A673 (cell line): Measurements from ENCODE around the gene ADAMTS12. TPM values are rescaled to one million over a fixed set of nuclear protein-coding genes. Genes with fewer than 3 reads are reported as not detected.

ENCODE experiments used
- BruUV-seq: library from RNA; stranded (reverse); fragments of 400-500 nt; replicated peaks from 2 replicates; lab custom pipeline; 2021; lab: Mats Ljungman, UMichigan
- CTCF ChIA-PET: fragments of 300-600 bp; sonication (Branson Sonifier 250); formaldehyde crosslinking; loops from one replicate; lab custom pipeline; 2022; ENCODE audit warnings: antibody characterized with exemption; lab: Charles Lee
- POLR2A ChIA-PET: fragments of 300-600 bp; sonication (Branson Sonifier 250); formaldehyde crosslinking; loops from one replicate; lab custom pipeline; 2022; ENCODE audit warnings: antibody characterized with exemption; ENCODE audit not compliant: low non-redundant PET; lab: Charles Lee
- DNase-seq: peaks from one replicate; pipeline ENCODE4 v3.0.0-alpha.2; 2015; ENCODE audit warnings: low spot score
- H3K27ac ChIP-seq: fragments of 200-600 bp; sonication (generic); 2 replicates; pipeline ENCODE4 v1.5.1; 2016; ENCODE audit warnings: mixed run types, low read depth, mild to moderate bottlenecking, mixed read lengths, antibody characterized with exemption, low read length; ENCODE audit not compliant: poor library complexity, severe bottlenecking
- H3K27me3 ChIP-seq: fragments of 200-600 bp; sonication (generic); replicated peaks from 2 replicates; pipeline ENCODE4 v1.6.1; 2017; ENCODE audit warnings: mixed run types, low read depth, mild to moderate bottlenecking, mixed read lengths, antibody characterized with exemption, low read length; ENCODE audit not compliant: insufficient read depth, poor library complexity
- H3K36me3 ChIP-seq: fragments of 200-600 bp; sonication (generic); 2 replicates; pipeline ENCODE4 v1.6.1; 2016; ENCODE audit warnings: mixed run types, mild to moderate bottlenecking, mixed read lengths, antibody characterized with exemption, low read length; ENCODE audit not compliant: insufficient read depth, poor library complexity, severe bottlenecking
- H3K4me1 ChIP-seq: fragments of 200-600 bp; sonication (generic); 2 replicates; pipeline ENCODE4 v1.6.1; 2017; ENCODE audit warnings: mixed run types, mild to moderate bottlenecking, mixed read lengths, antibody characterized with exemption, low read length; ENCODE audit not compliant: insufficient read depth, poor library complexity, severe bottlenecking
- H3K4me3 ChIP-seq: fragments of 200-600 bp; sonication (generic); 2 replicates; pipeline ENCODE4 v1.5.1; 2016; ENCODE audit warnings: low read depth, mixed run types, mild to moderate bottlenecking, mixed read lengths, low read length; ENCODE audit not compliant: poor library complexity, severe bottlenecking
- H3K9me3 ChIP-seq: fragments of 200-600 bp; sonication (generic); 2 replicates; pipeline ENCODE4 v1.6.1; 2016; ENCODE audit warnings: mixed run types, low read depth, mild to moderate bottlenecking, mixed read lengths, antibody characterized with exemption, low read length; ENCODE audit not compliant: poor library complexity, severe bottlenecking
- CTCF ChIP-seq: fragments of 300-800, 200-600 bp; sonication (generic); conservative IDR thresholded peaks from 2 replicates; pipeline ENCODE4 v1.5.1; 2017; ENCODE audit warnings: low read depth, mild to moderate bottlenecking, antibody characterized with exemption, low read length, moderate library complexity, mixed read lengths
- EZH2 ChIP-seq: fragments of 200-600 bp; sonication (generic); IDR thresholded peaks from 2 replicates; pipeline ENCODE4 v1.6.1; 2017; ENCODE audit warnings: borderline replicate concordance, low read depth, mild to moderate bottlenecking, mixed read lengths, antibody characterized with exemption, low read length; ENCODE audit not compliant: poor library complexity, severe bottlenecking
- intact Hi-C: fragments of 100-400 bp; cut with micrococcal nuclease; formaldehyde crosslinking; loops from one replicate; pipeline ENCODE4 v1.10.0; 2022; ENCODE audit not compliant: unreplicated experiment
- total RNA-seq: library from RNA; stranded (reverse); gene quantifications from 2 replicates; pipeline ENCODE4 v1.2.3, GENCODE V29; 2021

ADAMTS12 gene
- total RNA-seq, 1 experiment from 2014 or later: 0.84 TPM

- POLR2A ChIA-PET: no interaction called here
- no peak overlapping the region for H3K27ac ChIP-seq
- H3K9me3 ChIP-seq: no peaks in the 10 kb centered on the region
- no peak overlapping the region for H3K4me3 ChIP-seq
- no peaks in the 10 kb centered on the region for H3K36me3 ChIP-seq
- no peaks in the 10 kb centered on the region for H3K4me1 ChIP-seq
- CTCF ChIA-PET: no interaction called here
- intact Hi-C loops: no loop called here
- no peaks in the 10 kb centered on the region for H3K27me3 ChIP-seq
- no TSS peak for BruUV-seq
- no peak for DNase-seq
- TF ChIP-seq EZH2 (no peak), CTCF (no peak)
These were observed 287.3 kb downstream of the ADAMTS12 start for GRCh38 chr5:33604503-33604902.

DNA sequence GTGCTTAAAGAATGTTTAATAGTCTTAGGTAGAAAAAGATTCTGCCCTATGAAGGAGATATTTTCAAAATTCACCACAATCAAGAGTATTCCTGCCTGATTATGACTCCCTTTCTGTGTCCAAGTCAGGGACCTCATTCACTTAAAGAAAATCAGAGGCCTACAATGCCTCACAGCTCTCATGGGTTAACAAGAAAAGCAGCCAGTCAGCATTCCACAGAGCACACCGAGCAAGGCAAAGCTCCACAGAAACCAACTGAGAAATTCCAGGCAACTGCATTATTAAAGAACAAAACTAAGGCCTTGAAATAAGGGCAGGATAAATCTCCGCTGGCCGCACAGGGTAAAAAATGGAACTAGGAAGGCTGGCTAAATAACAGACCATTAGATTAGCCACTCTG, 289.9 kb downstream of the ADAMTS12 start:
- intact Hi-C loops: no loop called here

DNA sequence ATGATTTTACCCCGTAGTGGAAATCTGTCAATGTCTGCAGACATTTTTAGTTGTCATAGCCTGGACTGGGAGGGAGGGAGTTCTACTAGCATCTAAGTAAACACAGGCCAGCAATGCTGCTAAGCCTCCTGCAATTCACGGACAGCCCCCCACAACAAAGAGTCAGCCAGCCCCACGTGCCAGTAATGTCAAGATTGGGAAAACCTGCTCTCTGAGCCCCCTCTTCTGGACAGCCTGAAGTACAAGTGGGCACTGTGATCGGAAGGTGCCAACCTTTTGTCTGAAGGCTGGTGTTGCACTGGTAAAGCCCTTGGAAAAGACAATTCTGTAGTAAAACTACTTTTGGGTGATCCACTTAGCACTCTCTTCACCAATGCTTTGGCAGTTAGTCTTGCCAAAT, 296.5 kb downstream of the ADAMTS12 start:
- Histone ChIP-seq H3K27ac (no peak overlapping the region), H3K9me3 (no peaks in the 10 kb centered on the region), H3K27me3 (no peaks in the 10 kb centered on the region), H3K36me3 (no peaks in the 10 kb centered on the region), H3K4me3 (no peak overlapping the region), H3K4me1 (no peaks in the 10 kb centered on the region)
- ChIA-PET POLR2A (no interaction called here), CTCF (no interaction called here)
- no TSS peak for BruUV-seq
- DNase-seq: peak; percentile 6
- intact Hi-C loops: no loop called here
- no peak for TF ChIP-seq EZH2
- TF ChIP-seq CTCF: peak; percentile 38; the same call in 1 of the 2 replicates

More for the DNA sequence above, 289.9 kb downstream of the ADAMTS12 start:
- H3K36me3 ChIP-seq: no peaks in the 10 kb centered on the region
- no TSS peak for BruUV-seq
- no peaks in the 10 kb centered on the region for H3K27me3 ChIP-seq
- H3K4me1 ChIP-seq: no peaks in the 10 kb centered on the region
- POLR2A ChIA-PET: no interaction called here
- no peak overlapping the region for H3K27ac ChIP-seq
- H3K9me3 ChIP-seq: no peaks in the 10 kb centered on the region
- no peak overlapping the region for H3K4me3 ChIP-seq
- CTCF ChIA-PET: no interaction called here
- DNase-seq: no peak
- TF ChIP-seq EZH2: no peak
- TF ChIP-seq CTCF: no peak
